ENCODE results near the gene DEPP1.

The DEPP1 gene

DNA sequence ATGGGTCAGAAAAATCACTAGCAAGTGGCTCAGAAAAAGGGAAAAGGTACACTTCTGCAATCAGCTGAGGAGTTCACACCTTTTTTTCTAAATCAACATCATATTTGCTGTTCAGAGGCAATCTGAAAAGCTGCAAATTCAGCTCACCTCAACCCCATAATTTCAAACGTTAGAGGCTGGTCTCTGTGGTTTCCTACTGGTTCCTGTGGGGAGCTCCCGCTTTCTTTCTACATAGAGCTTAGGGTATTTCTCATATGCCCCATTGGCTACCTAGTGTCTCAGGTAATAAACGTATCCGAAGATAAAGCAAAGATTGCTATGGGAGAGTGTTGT lies 16.9 kb upstream of the DEPP1 start:
- WGBS (ENCODE audit: extremely low coverage, insufficient coverage, low lambda C conversion rate), result no CpG with 5 or more reads among the region's 4 CpGs
- H3K79me1 ChIP-seq (ENCODE audit: low read length), result no peaks in the 10 kb centered on the region
- no peak overlapping the region for H4K5ac ChIP-seq (ENCODE audit: low read length)
- H3K4me2 ChIP-seq (ENCODE audit: low read length), result no peak overlapping the region
- H3K36me3 ChIP-seq (ENCODE audit: control insufficient read depth, insufficient read depth, low read length), result no peaks in the 10 kb centered on the region
- no peak overlapping the region for H3K4ac ChIP-seq (ENCODE audit: low read depth, low read length)
- H2BK120ac ChIP-seq (ENCODE audit: low read depth, low read length), result no peak overlapping the region
- no peaks in the 10 kb centered on the region for H3K27me3 ChIP-seq (ENCODE audit: insufficient read depth, low read length, poor library complexity)
- H3K4me1 ChIP-seq (ENCODE audit: control insufficient read depth, low read depth, low read length), result peaks cover 3% of the 10 kb centered on the region
- DNase-seq, result no peak
- no peak overlapping the region for H2BK5ac ChIP-seq (ENCODE audit: low read length)
- no peak overlapping the region for H2BK15ac ChIP-seq (replicated peaks; ENCODE audit: low read depth)
- H3K27ac ChIP-seq (ENCODE audit: low read depth, low read length), result no peak overlapping the region
- H2AK5ac ChIP-seq (ENCODE audit: low read length), result no peak overlapping the region
- no peak overlapping the region for H3K56ac ChIP-seq (ENCODE audit: low read length)
- H3K9ac ChIP-seq (ENCODE audit: low read length), result no peak overlapping the region
- H3K18ac ChIP-seq (ENCODE audit: low read length), result no peak overlapping the region
- no peak overlapping the region for H3K4me3 ChIP-seq (ENCODE audit: low read length)
- no peaks in the 10 kb centered on the region for H3K79me2 ChIP-seq (ENCODE audit: control insufficient read depth, insufficient read depth, low read length)
- H3K23ac ChIP-seq (ENCODE audit: low read length), result no peak overlapping the region
- H4K8ac ChIP-seq (ENCODE audit: low read depth, low read length), result no peak overlapping the region

DNA sequence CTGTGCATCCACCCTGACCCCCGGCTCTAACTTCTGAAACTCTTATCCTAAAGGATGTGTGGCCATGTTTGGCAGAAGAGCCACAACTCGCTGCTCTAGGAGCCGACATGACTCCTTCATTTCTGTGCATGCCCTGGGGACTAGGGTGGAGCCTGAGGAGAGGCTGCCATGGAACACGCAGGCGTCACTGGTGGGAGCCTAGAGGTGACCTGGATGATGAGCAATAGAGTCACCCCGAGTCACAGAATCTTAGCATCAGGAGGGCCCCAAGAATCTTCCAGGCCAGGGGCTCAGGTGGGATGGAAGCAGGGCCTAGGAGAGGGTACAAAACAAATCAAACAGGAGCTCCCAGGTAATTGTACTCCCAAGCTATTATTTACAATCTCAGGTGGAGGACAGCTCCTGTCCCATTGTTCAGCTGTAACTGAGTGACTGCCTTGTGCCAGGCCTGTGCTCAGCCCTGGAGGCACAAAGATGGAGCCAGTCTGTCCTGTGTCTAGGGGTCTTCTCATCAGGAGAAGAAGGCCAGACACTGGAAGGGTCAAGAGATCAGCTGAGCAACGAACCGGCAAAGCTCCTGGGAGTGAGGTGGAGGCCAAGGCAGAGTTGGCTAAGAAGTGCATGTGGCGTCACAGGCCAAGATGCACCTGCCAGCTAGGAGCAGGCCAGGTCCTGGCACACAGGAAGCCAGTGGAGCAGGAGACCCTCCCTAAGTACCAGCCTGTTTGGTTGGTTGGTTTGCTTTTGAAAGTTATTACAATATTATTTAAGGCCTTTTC lies 16.3 kb upstream of the DEPP1 start:
- H4K8ac ChIP-seq (ENCODE audit: low read depth, low read length), result no peak overlapping the region
- no peak overlapping the region for H2BK5ac ChIP-seq (ENCODE audit: low read length)
- no peak overlapping the region for H3K4me3 ChIP-seq (ENCODE audit: low read length)
- no peak overlapping the region for H2AK5ac ChIP-seq (ENCODE audit: low read length)
- no peak overlapping the region for H3K18ac ChIP-seq (ENCODE audit: low read length)
- H3K36me3 ChIP-seq (ENCODE audit: control insufficient read depth, insufficient read depth, low read length), result no peaks in the 10 kb centered on the region
- no peak overlapping the region for H3K4ac ChIP-seq (ENCODE audit: low read depth, low read length)
- H4K5ac ChIP-seq (ENCODE audit: low read length), result no peak overlapping the region
- H3K4me1 ChIP-seq (ENCODE audit: control insufficient read depth, low read depth, low read length), result peaks cover under 1% of the 10 kb centered on the region
- H3K4me2 ChIP-seq (ENCODE audit: low read length), result no peak overlapping the region
- no peak for DNase-seq
- no peak overlapping the region for H3K56ac ChIP-seq (ENCODE audit: low read length)
- no peak overlapping the region for H2BK120ac ChIP-seq (ENCODE audit: low read depth, low read length)
- no peak overlapping the region for H3K27ac ChIP-seq (ENCODE audit: low read depth, low read length)
- no CpG with 5 or more reads among the region's 9 CpGs for WGBS (ENCODE audit: extremely low coverage, insufficient coverage, low lambda C conversion rate)
- no peak overlapping the region for H3K23ac ChIP-seq (ENCODE audit: low read length)
- H3K27me3 ChIP-seq (ENCODE audit: insufficient read depth, low read length, poor library complexity), result no peaks in the 10 kb centered on the region
- H3K79me2 ChIP-seq (ENCODE audit: control insufficient read depth, insufficient read depth, low read length), result no peaks in the 10 kb centered on the region
- H3K79me1 ChIP-seq (ENCODE audit: low read length), result no peaks in the 10 kb centered on the region
- H3K9ac ChIP-seq (ENCODE audit: low read length), result no peak overlapping the region
- no peak overlapping the region for H2BK15ac ChIP-seq (replicated peaks; ENCODE audit: low read depth)

DNA sequence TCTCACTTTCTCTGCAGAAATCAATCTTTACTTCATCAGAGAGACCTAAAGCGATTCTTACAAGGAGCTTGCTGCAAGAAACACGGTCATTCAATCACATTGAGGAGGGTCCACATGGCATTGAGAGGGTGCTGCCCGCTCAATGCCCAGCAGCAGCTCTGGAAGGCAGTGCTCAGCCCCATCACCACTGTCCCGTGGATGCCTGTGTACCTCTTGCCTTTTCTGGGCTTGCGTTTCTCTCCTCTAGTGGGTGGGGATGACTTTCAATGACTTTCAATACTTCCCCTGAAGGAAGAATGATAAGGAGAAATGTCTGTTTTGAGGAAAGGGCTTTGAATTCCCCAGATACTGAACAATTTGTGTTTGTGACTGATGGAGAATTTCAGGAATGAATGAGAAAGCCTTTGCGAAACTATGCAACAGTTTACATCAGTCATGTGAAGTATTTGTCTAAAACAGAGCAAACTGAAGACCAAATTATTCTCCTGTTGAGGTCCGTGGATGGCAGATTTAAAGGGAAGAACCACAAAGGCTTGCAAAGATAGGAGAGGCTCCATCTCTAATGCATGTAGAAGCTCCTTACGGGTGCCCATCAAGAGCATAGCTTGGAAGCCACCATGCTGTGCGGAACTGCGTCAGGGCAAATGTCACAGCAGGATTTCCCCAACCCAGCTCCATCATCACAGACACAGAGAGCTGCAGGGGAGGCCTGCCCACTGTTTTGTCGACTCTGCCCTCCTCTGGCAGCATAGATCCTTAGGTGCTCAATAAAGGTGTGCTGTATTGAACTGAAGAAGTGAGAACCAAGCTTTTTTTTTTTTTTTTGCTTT lies 15.5 kb upstream of the DEPP1 start:
- Histone ChIP-seq H3K23ac (ENCODE audit: low read length) (no peak overlapping the region), H3K4ac (ENCODE audit: low read depth, low read length) (no peak overlapping the region), H3K4me1 (ENCODE audit: control insufficient read depth, low read depth, low read length) (no peaks in the 10 kb centered on the region), H3K27me3 (ENCODE audit: insufficient read depth, low read length, poor library complexity) (no peaks in the 10 kb centered on the region), H2BK15ac (replicated peaks; ENCODE audit: low read depth) (no peak overlapping the region), H3K36me3 (ENCODE audit: control insufficient read depth, insufficient read depth, low read length) (no peaks in the 10 kb centered on the region), H3K27ac (ENCODE audit: low read depth, low read length) (no peak overlapping the region), H4K8ac (ENCODE audit: low read depth, low read length) (no peak overlapping the region), H2BK120ac (ENCODE audit: low read depth, low read length) (no peak overlapping the region), H2AK5ac (ENCODE audit: low read length) (no peak overlapping the region), H4K5ac (ENCODE audit: low read length) (no peak overlapping the region), H3K4me3 (ENCODE audit: low read length) (no peak overlapping the region), H3K9ac (ENCODE audit: low read length) (no peak overlapping the region), H3K18ac (ENCODE audit: low read length) (no peak overlapping the region), H2BK5ac (ENCODE audit: low read length) (no peak overlapping the region), H3K56ac (ENCODE audit: low read length) (no peak overlapping the region), H3K4me2 (ENCODE audit: low read length) (no peak overlapping the region), H3K79me2 (ENCODE audit: control insufficient read depth, insufficient read depth, low read length) (no peaks in the 10 kb centered on the region), H3K79me1 (ENCODE audit: low read length) (no peaks in the 10 kb centered on the region)
- no peak for DNase-seq
- WGBS (ENCODE audit: extremely low coverage, insufficient coverage, low lambda C conversion rate), result no CpG with 5 or more reads among the region's 11 CpGs

DNA sequence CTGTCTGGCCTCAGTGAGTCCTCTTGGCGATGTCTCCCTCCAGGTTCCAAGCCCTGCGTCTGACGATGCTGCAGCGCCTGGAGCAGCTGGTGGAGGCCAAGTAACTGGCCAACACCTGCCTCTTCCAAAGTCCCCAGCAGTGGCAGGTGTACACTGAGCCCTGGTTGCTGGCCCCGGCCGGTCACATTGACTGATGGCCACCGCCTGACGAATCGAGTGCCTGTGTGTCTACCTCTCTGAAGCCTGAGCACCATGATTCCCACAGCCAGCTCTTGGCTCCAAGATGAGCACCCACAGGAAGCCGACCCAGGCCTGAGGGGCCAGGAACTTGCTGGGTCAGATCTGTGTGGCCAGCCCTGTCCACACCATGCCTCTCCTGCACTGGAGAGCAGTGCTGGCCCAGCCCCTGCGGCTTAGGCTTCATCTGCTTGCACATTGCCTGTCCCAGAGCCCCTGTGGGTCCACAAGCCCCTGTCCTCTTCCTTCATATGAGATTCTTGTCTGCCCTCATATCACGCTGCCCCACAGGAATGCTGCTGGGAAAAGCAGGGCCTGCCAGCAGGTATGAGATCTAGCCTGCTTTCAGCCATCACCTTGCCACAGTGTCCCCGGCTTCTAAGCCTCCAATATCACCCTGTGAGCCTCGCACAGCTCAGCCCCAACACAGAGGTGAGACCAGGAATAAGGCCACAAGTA lies 14.8 kb upstream of the DEPP1 start:
- no peak overlapping the region for H3K9ac ChIP-seq (ENCODE audit: low read length)
- no peaks in the 10 kb centered on the region for H3K36me3 ChIP-seq (ENCODE audit: control insufficient read depth, insufficient read depth, low read length)
- no peak overlapping the region for H2BK5ac ChIP-seq (ENCODE audit: low read length)
- H3K18ac ChIP-seq (ENCODE audit: low read length), result no peak overlapping the region
- H2AK5ac ChIP-seq (ENCODE audit: low read length), result no peak overlapping the region
- H2BK120ac ChIP-seq (ENCODE audit: low read depth, low read length), result no peak overlapping the region
- DNase-seq, result no peak
- H3K79me2 ChIP-seq (ENCODE audit: control insufficient read depth, insufficient read depth, low read length), result no peaks in the 10 kb centered on the region
- no CpG with 5 or more reads among the region's 14 CpGs for WGBS (ENCODE audit: extremely low coverage, insufficient coverage, low lambda C conversion rate)
- H3K23ac ChIP-seq (ENCODE audit: low read length), result no peak overlapping the region
- H4K8ac ChIP-seq (ENCODE audit: low read depth, low read length), result no peak overlapping the region
- H3K4me1 ChIP-seq (ENCODE audit: control insufficient read depth, low read depth, low read length), result no peaks in the 10 kb centered on the region
- no peak overlapping the region for H4K5ac ChIP-seq (ENCODE audit: low read length)
- no peak overlapping the region for H2BK15ac ChIP-seq (replicated peaks; ENCODE audit: low read depth)
- H3K27me3 ChIP-seq (ENCODE audit: insufficient read depth, low read length, poor library complexity), result no peaks in the 10 kb centered on the region
- no peak overlapping the region for H3K56ac ChIP-seq (ENCODE audit: low read length)
- no peak overlapping the region for H3K4me2 ChIP-seq (ENCODE audit: low read length)
- H3K4me3 ChIP-seq (ENCODE audit: low read length), result no peak overlapping the region
- H3K4ac ChIP-seq (ENCODE audit: low read depth, low read length), result no peak overlapping the region
- no peaks in the 10 kb centered on the region for H3K79me1 ChIP-seq (ENCODE audit: low read length)
- no peak overlapping the region for H3K27ac ChIP-seq (ENCODE audit: low read depth, low read length)

DNA sequence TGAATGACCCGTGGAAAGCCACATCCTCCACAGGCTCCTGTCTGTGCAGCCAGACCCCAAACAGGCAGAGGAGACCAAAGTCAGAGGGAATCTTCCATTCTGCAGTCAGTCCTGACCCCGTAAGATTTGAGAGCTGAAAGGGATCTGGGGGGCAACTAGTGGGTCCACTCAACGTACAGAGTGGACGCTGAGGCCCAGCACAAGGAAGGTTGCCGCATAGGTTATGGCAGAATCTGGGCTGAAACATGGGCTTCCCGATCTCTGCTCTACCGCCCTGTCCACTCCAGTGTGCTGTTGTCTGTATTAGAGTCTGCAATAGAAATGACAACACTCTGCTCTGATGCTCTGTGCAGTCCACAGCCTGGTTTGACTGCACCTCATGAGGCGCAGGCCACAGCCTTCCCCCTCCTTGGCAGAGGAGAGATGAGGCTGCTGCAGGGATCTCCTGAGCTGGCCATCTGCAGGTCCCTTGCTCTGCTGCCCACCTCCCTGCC lies 14.2 kb upstream of the DEPP1 start:
- H3K27ac ChIP-seq (ENCODE audit: low read depth, low read length), result no peak overlapping the region
- WGBS (ENCODE audit: extremely low coverage, insufficient coverage, low lambda C conversion rate), result no CpG with 5 or more reads among the region's 8 CpGs
- no peaks in the 10 kb centered on the region for H3K79me2 ChIP-seq (ENCODE audit: control insufficient read depth, insufficient read depth, low read length)
- H3K56ac ChIP-seq (ENCODE audit: low read length), result no peak overlapping the region
- no peaks in the 10 kb centered on the region for H3K79me1 ChIP-seq (ENCODE audit: low read length)
- no peak for DNase-seq
- H3K23ac ChIP-seq (ENCODE audit: low read length), result no peak overlapping the region
- no peak overlapping the region for H4K5ac ChIP-seq (ENCODE audit: low read length)
- no peak overlapping the region for H4K8ac ChIP-seq (ENCODE audit: low read depth, low read length)
- H2BK15ac ChIP-seq (replicated peaks; ENCODE audit: low read depth), result no peak overlapping the region
- H2BK120ac ChIP-seq (ENCODE audit: low read depth, low read length), result no peak overlapping the region
- H2AK5ac ChIP-seq (ENCODE audit: low read length), result no peak overlapping the region
- no peak overlapping the region for H3K4ac ChIP-seq (ENCODE audit: low read depth, low read length)
- H2BK5ac ChIP-seq (ENCODE audit: low read length), result no peak overlapping the region
- no peak overlapping the region for H3K9ac ChIP-seq (ENCODE audit: low read length)
- no peak overlapping the region for H3K18ac ChIP-seq (ENCODE audit: low read length)
- no peak overlapping the region for H3K4me3 ChIP-seq (ENCODE audit: low read length)
- no peaks in the 10 kb centered on the region for H3K27me3 ChIP-seq (ENCODE audit: insufficient read depth, low read length, poor library complexity)
- H3K36me3 ChIP-seq (ENCODE audit: control insufficient read depth, insufficient read depth, low read length), result no peaks in the 10 kb centered on the region
- H3K4me1 ChIP-seq (ENCODE audit: control insufficient read depth, low read depth, low read length), result no peaks in the 10 kb centered on the region
- no peak overlapping the region for H3K4me2 ChIP-seq (ENCODE audit: low read length)

All from mesendoderm (in vitro differentiated cells).